SU-DHL-6 (cell line): ENCODE results near the gene HAUS7.

Source experiments
- H2AFZ ChIP-seq: fragments of 200-600 bp; sonication (generic); 2 replicates; pipeline ENCODE4 v1.6.1; 2014; ENCODE audit warnings: low read depth, mild to moderate bottlenecking, moderate library complexity, mixed read lengths, antibody characterized with exemption, low read length; ENCODE audit not compliant: severe bottlenecking
- H3F3A ChIP-seq: fragments of 200-600 bp; shearing (Covaris generic); 2 replicates; pipeline ENCODE4 v1.6.0; 2016; ENCODE audit warnings: antibody characterized with exemption, mild to moderate bottlenecking; ENCODE audit not compliant: insufficient read depth
- H3K27ac ChIP-seq: fragments of 200-600 bp; sonication (generic); 2 replicates; pipeline ENCODE4 v1.5.1; 2016; ENCODE audit warnings: low read depth, mild to moderate bottlenecking, low read length, moderate library complexity, mixed read lengths
- H3K27me3 ChIP-seq: fragments of 200-600 bp; sonication (generic), shearing (Covaris generic); 2 replicates; pipeline ENCODE4 v1.6.0; 2014; ENCODE audit warnings: mild to moderate bottlenecking, low read length
- H3K36me3 ChIP-seq: fragments of 200-600 bp; sonication (generic); 2 replicates; pipeline ENCODE4 v1.6.1; 2014; ENCODE audit warnings: mild to moderate bottlenecking, low read length, mixed read lengths
- H3K4me2 ChIP-seq: fragments of 300-600, 200-600 bp; shearing (Covaris generic), sonication (generic); 2 replicates; pipeline ENCODE4 v1.6.0; 2014; ENCODE audit warnings: low read length, low read depth, mild to moderate bottlenecking; ENCODE audit not compliant: poor library complexity, severe bottlenecking
- H3K4me3 ChIP-seq: fragments of 200-600 bp; sonication (generic); 2 replicates; pipeline ENCODE4 v1.5.1; 2014; ENCODE audit warnings: antibody characterized with exemption, low read length, mild to moderate bottlenecking, mixed read lengths; ENCODE audit not compliant: insufficient read depth, poor library complexity, severe bottlenecking
- H3K79me2 ChIP-seq: fragments of 200-600 bp; sonication (generic); 2 replicates; pipeline ENCODE4 v1.6.1; 2014; ENCODE audit warnings: mild to moderate bottlenecking, low read length, moderate library complexity; ENCODE audit not compliant: insufficient read depth
- H3K9ac ChIP-seq: fragments of 200-600 bp; sonication (generic); 2 replicates; pipeline ENCODE4 v1.7.0; 2014; ENCODE audit warnings: mild to moderate bottlenecking, low read length
- H3K9me2 ChIP-seq: fragments of 200-600 bp; sonication (generic); replicated peaks from 2 replicates; pipeline ENCODE4 v1.6.1; 2014; ENCODE audit warnings: low read length; ENCODE audit not compliant: insufficient read depth
- H3K9me3 ChIP-seq: fragments of 200-600 bp; sonication (generic); 2 replicates; pipeline ENCODE4 v1.6.1; 2014; ENCODE audit warnings: low read length, mixed read lengths; ENCODE audit not compliant: insufficient read depth
- H4K20me1 ChIP-seq: fragments of 200-600 bp; sonication (generic); 2 replicates; pipeline ENCODE4 v1.6.1; 2014; ENCODE audit warnings: low read depth, mild to moderate bottlenecking, antibody characterized with exemption, low read length, moderate library complexity, mixed read lengths
- CTCF ChIP-seq: fragments of 200-600 bp; sonication (generic); IDR thresholded peaks from one replicate; pipeline ENCODE4 v1.5.1; 2017; ENCODE audit warnings: antibody characterized with exemption, mild to moderate bottlenecking, low read length, moderate library complexity; ENCODE audit not compliant: insufficient read depth, poor library complexity, severe bottlenecking
- EZH2phosphoT487 ChIP-seq: fragments of 200-600 bp; sonication (generic), shearing (Covaris generic); conservative IDR thresholded peaks from 2 replicates; pipeline ENCODE4 v1.6.1; 2018; ENCODE audit warnings: mild to moderate bottlenecking, antibody characterized with exemption, low read length, moderate library complexity, mixed read lengths

Gene HAUS7

GRCh38 chrX:153423652-153424051 is 46.7 kb downstream of the HAUS7 start:
- Histone ChIP-seq H3K9ac (no peak overlapping the region), H3K4me3 (no peak overlapping the region), H3K9me2 (no peaks in the 10 kb centered on the region), H2AFZ (no peak overlapping the region), H3K9me3 (no peaks in the 10 kb centered on the region), H4K20me1 (no peaks in the 10 kb centered on the region), H3K36me3 (no peaks in the 10 kb centered on the region), H3K27me3 (no peaks in the 10 kb centered on the region), H3K79me2 (no peaks in the 10 kb centered on the region), H3F3A (no peaks in the 10 kb centered on the region), H3K4me2 (no peak overlapping the region), H3K27ac (no peak overlapping the region)
- no peak for TF ChIP-seq CTCF
- no peak for TF ChIP-seq EZH2phosphoT487

- no peaks in the 10 kb centered on the region for H3F3A ChIP-seq
- no peaks in the 10 kb centered on the region for H4K20me1 ChIP-seq
- H3K9me2 ChIP-seq, result no peaks in the 10 kb centered on the region
- H3K9ac ChIP-seq, result no peak overlapping the region
- H3K4me2 ChIP-seq, result no peak overlapping the region
- no peaks in the 10 kb centered on the region for H3K9me3 ChIP-seq
- no peaks in the 10 kb centered on the region for H3K36me3 ChIP-seq
- H3K27ac ChIP-seq, result no peak overlapping the region
- H2AFZ ChIP-seq, result no peak overlapping the region
- H3K79me2 ChIP-seq, result no peaks in the 10 kb centered on the region
- no peak overlapping the region for H3K4me3 ChIP-seq
- no peaks in the 10 kb centered on the region for H3K27me3 ChIP-seq
- no peak for TF ChIP-seq CTCF
- TF ChIP-seq EZH2phosphoT487, result no peak
Observed at GRCh38 chrX:153421856-153422255, 48.5 kb downstream of the HAUS7 start.

GRCh38 chrX:153420851-153421599 is 49.4 kb downstream of the HAUS7 start:
- Histone ChIP-seq H4K20me1 (no peaks in the 10 kb centered on the region), H3F3A (no peaks in the 10 kb centered on the region), H3K27me3 (no peaks in the 10 kb centered on the region), H3K79me2 (no peaks in the 10 kb centered on the region), H2AFZ (no peak overlapping the region), H3K9me2 (no peaks in the 10 kb centered on the region), H3K9ac (no peak overlapping the region), H3K36me3 (no peaks in the 10 kb centered on the region), H3K4me3 (no peak overlapping the region), H3K27ac (no peak overlapping the region), H3K4me2 (no peak overlapping the region), H3K9me3 (no peaks in the 10 kb centered on the region)
- TF ChIP-seq EZH2phosphoT487 (no peak), CTCF (no peak)
